GM19324 (cell line): ENCODE results near the gene SLC12A6.
"Not testable (repeated sequence)": the region's sequence is repeated elsewhere in the genome, so short reads cannot be mapped to it uniquely, and the experiment has no call there.

Experiments used
- ATAC-seq: cut with Tn5 transposase; IDR thresholded peaks from one replicate; pipeline ENCODE4 v1.9.1; 2021; ENCODE audit warnings: mild to moderate bottlenecking, moderate library complexity; ENCODE audit not compliant: unreplicated experiment, low FRiP score

SLC12A6 gene

GRCh38 chr15:34358948-34359347 is 21.4 kb upstream of the SLC12A6 start:
- ATAC-seq, result no peak

- no peak for ATAC-seq
These were observed 20.8 kb upstream of the SLC12A6 start for GRCh38 chr15:34358367-34358766.

GRCh38 chr15:34357653-34358052 is 20.1 kb upstream of the SLC12A6 start:
- no peak for ATAC-seq

GRCh38 chr15:34355241-34355640 is 17.7 kb upstream of the SLC12A6 start:
- no peak for ATAC-seq

GRCh38 chr15:34354286-34354685 is 16.7 kb upstream of the SLC12A6 start:
- no peak for ATAC-seq

- ATAC-seq, result no peak
These were observed 16.0 kb upstream of the SLC12A6 start for GRCh38 chr15:34353627-34354026.

- ATAC-seq, result not testable (repeated sequence)
These were observed 15.4 kb upstream of the SLC12A6 start for GRCh38 chr15:34352996-34353395.

GRCh38 chr15:34349769-34350168 is 12.2 kb upstream of the SLC12A6 start:
- no peak for ATAC-seq

GRCh38 chr15:34348735-34349300 is 11.2 kb upstream of the SLC12A6 start:
- ATAC-seq, result no peak

- ATAC-seq, result no peak
These were observed 10.5 kb upstream of the SLC12A6 start for GRCh38 chr15:34347951-34348638.

GRCh38 chr15:34342737-34343575 is 5.4 kb upstream of the SLC12A6 start, which contains the start of the genes NOP10 and NUTM1:
NOP10 (minus strand) TSS chr15:34343136; CDS start chr15:34343073, 63 bp downstream.
NUTM1 (plus strand) TSS chr15:34343315; CDS start chr15:34343697, 382 bp downstream.
- ATAC-seq, result peak; percentile 81

- ATAC-seq, result not testable (repeated sequence)
These were observed 4.7 kb upstream of the SLC12A6 start for GRCh38 chr15:34342213-34342736.

GRCh38 chr15:34341381-34342212 is 4.0 kb upstream of the SLC12A6 start:
- no peak for ATAC-seq

GRCh38 chr15:34339946-34340345 is 2.4 kb upstream of the SLC12A6 start:
- no peak for ATAC-seq

GRCh38 chr15:34338347-34338746 is 766 bp upstream of the SLC12A6 start:
- ATAC-seq, result no peak

GRCh38 chr15:34336991-34337556 is 507 bp downstream of the SLC12A6 start:
- ATAC-seq, result peak; percentile 10

GRCh38 chr15:34336231-34336990 is 1.2 kb downstream of the SLC12A6 start:
- ATAC-seq, result no peak

GRCh38 chr15:34335176-34336032 is 2.2 kb downstream of the SLC12A6 start:
- ATAC-seq, result no peak
